A673 (cell line): ENCODE results near the gene NRGN. TPM values are rescaled to one million over a fixed set of nuclear protein-coding genes. Genes with fewer than 3 reads are reported as not detected.

Source experiments
- BruUV-seq: library from RNA; stranded (reverse); fragments of 400-500 nt; replicated peaks from 2 replicates; lab custom pipeline; 2021; lab: Mats Ljungman, UMichigan
- CTCF ChIA-PET: fragments of 300-600 bp; sonication (Branson Sonifier 250); formaldehyde crosslinking; loops from one replicate; lab custom pipeline; 2022; ENCODE audit warnings: antibody characterized with exemption; lab: Charles Lee
- POLR2A ChIA-PET: fragments of 300-600 bp; sonication (Branson Sonifier 250); formaldehyde crosslinking; loops from one replicate; lab custom pipeline; 2022; ENCODE audit warnings: antibody characterized with exemption; ENCODE audit not compliant: low non-redundant PET; lab: Charles Lee
- DNase-seq: peaks from one replicate; pipeline ENCODE4 v3.0.0-alpha.2; 2015; ENCODE audit warnings: low spot score
- H3K27ac ChIP-seq: fragments of 200-600 bp; sonication (generic); 2 replicates; pipeline ENCODE4 v1.5.1; 2016; ENCODE audit warnings: mixed run types, low read depth, mild to moderate bottlenecking, mixed read lengths, antibody characterized with exemption, low read length; ENCODE audit not compliant: poor library complexity, severe bottlenecking
- H3K27me3 ChIP-seq: fragments of 200-600 bp; sonication (generic); replicated peaks from 2 replicates; pipeline ENCODE4 v1.6.1; 2017; ENCODE audit warnings: mixed run types, low read depth, mild to moderate bottlenecking, mixed read lengths, antibody characterized with exemption, low read length; ENCODE audit not compliant: insufficient read depth, poor library complexity
- H3K36me3 ChIP-seq: fragments of 200-600 bp; sonication (generic); 2 replicates; pipeline ENCODE4 v1.6.1; 2016; ENCODE audit warnings: mixed run types, mild to moderate bottlenecking, mixed read lengths, antibody characterized with exemption, low read length; ENCODE audit not compliant: insufficient read depth, poor library complexity, severe bottlenecking
- H3K4me1 ChIP-seq: fragments of 200-600 bp; sonication (generic); 2 replicates; pipeline ENCODE4 v1.6.1; 2017; ENCODE audit warnings: mixed run types, mild to moderate bottlenecking, mixed read lengths, antibody characterized with exemption, low read length; ENCODE audit not compliant: insufficient read depth, poor library complexity, severe bottlenecking
- H3K4me3 ChIP-seq: fragments of 200-600 bp; sonication (generic); 2 replicates; pipeline ENCODE4 v1.5.1; 2016; ENCODE audit warnings: low read depth, mixed run types, mild to moderate bottlenecking, mixed read lengths, low read length; ENCODE audit not compliant: poor library complexity, severe bottlenecking
- H3K9me3 ChIP-seq: fragments of 200-600 bp; sonication (generic); 2 replicates; pipeline ENCODE4 v1.6.1; 2016; ENCODE audit warnings: mixed run types, low read depth, mild to moderate bottlenecking, mixed read lengths, antibody characterized with exemption, low read length; ENCODE audit not compliant: poor library complexity, severe bottlenecking
- EZH2 ChIP-seq: fragments of 200-600 bp; sonication (generic); IDR thresholded peaks from 2 replicates; pipeline ENCODE4 v1.6.1; 2017; ENCODE audit warnings: borderline replicate concordance, low read depth, mild to moderate bottlenecking, mixed read lengths, antibody characterized with exemption, low read length; ENCODE audit not compliant: poor library complexity, severe bottlenecking
- intact Hi-C: fragments of 100-400 bp; cut with micrococcal nuclease; formaldehyde crosslinking; loops from one replicate; pipeline ENCODE4 v1.10.0; 2022; ENCODE audit not compliant: unreplicated experiment
- total RNA-seq: library from RNA; stranded (reverse); gene quantifications from 2 replicates; pipeline ENCODE4 v1.2.3, GENCODE V29; 2021
- TF ChIP-seq, protein P1 (sequence below): fragments of 300-800, 200-600 bp; sonication (generic); conservative IDR thresholded peaks from 2 replicates; pipeline ENCODE4 v1.5.1; 2017; ENCODE audit warnings: low read depth, mild to moderate bottlenecking, antibody characterized with exemption, low read length, moderate library complexity, mixed read lengths

The NRGN gene
- total RNA-seq, 1 experiment from 2014 or later = 38.1 TPM

- Histone ChIP-seq H3K4me3 (no peak overlapping the region), H3K27ac (no peak overlapping the region), H3K36me3 (no peaks in the 10 kb centered on the region), H3K9me3 (no peaks in the 10 kb centered on the region), H3K4me1 (no peaks in the 10 kb centered on the region), H3K27me3 (no peaks in the 10 kb centered on the region)
- ChIA-PET POLR2A (no interaction called here), CTCF (interaction anchor here (0.6 kb wide), 1 partner anchor 94 kb away, joined by 3 read pairs; no protein-coding TSS in a partner anchor)
- no peak for DNase-seq
- TF ChIP-seq, protein P1, sequence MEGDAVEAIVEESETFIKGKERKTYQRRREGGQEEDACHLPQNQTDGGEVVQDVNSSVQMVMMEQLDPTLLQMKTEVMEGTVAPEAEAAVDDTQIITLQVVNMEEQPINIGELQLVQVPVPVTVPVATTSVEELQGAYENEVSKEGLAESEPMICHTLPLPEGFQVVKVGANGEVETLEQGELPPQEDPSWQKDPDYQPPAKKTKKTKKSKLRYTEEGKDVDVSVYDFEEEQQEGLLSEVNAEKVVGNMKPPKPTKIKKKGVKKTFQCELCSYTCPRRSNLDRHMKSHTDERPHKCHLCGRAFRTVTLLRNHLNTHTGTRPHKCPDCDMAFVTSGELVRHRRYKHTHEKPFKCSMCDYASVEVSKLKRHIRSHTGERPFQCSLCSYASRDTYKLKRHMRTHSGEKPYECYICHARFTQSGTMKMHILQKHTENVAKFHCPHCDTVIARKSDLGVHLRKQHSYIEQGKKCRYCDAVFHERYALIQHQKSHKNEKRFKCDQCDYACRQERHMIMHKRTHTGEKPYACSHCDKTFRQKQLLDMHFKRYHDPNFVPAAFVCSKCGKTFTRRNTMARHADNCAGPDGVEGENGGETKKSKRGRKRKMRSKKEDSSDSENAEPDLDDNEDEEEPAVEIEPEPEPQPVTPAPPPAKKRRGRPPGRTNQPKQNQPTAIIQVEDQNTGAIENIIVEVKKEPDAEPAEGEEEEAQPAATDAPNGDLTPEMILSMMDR = no peak
- no peak for TF ChIP-seq EZH2
- no TSS peak for BruUV-seq
- intact Hi-C loops = no loop called here
These were observed 39.7 kb upstream of the NRGN start for GRCh38 chr11:124700028-124700427.

GRCh38 chr11:124707829-124708228 lies 31.9 kb upstream of the NRGN start:
- TF ChIP-seq, protein P1 = no peak
- TF ChIP-seq EZH2 = no peak
- Histone ChIP-seq H3K27ac (no peak overlapping the region), H3K4me3 (no peak overlapping the region), H3K27me3 (no peaks in the 10 kb centered on the region), H3K4me1 (no peaks in the 10 kb centered on the region), H3K36me3 (no peaks in the 10 kb centered on the region), H3K9me3 (no peaks in the 10 kb centered on the region)
- CTCF ChIA-PET = no interaction called here
- BruUV-seq = no TSS peak
- intact Hi-C loops = no loop called here
- POLR2A ChIA-PET = no interaction called here
- DNase-seq = no peak

- Histone ChIP-seq H3K27ac (no peak overlapping the region), H3K9me3 (no peaks in the 10 kb centered on the region), H3K27me3 (no peaks in the 10 kb centered on the region), H3K36me3 (no peaks in the 10 kb centered on the region), H3K4me3 (no peak overlapping the region), H3K4me1 (no peaks in the 10 kb centered on the region)
- ChIA-PET CTCF (no interaction called here), POLR2A (no interaction called here)
- TF ChIP-seq, protein P1 = no peak
- no peak for TF ChIP-seq EZH2
- BruUV-seq = no TSS peak
- DNase-seq = no peak
- intact Hi-C loops = no loop called here
These were observed 27.4 kb upstream of the NRGN start for GRCh38 chr11:124712392-124712791.
